Skin of body (tissue), 2 donors: ENCODE data around the gene NOC4L. TPM values are rescaled to one million over a fixed set of nuclear protein-coding genes. Genes with fewer than 3 reads are reported as not detected.
"Not testable (repeated sequence)": the region's sequence is repeated elsewhere in the genome, so short reads cannot be mapped to it uniquely, and the experiment has no call there.

Source experiments
- DNase-seq: peaks from one replicate; lab custom pipeline; 2025; lab: John Stamatoyannopoulos, UW
- total RNA-seq: library from RNA; depleted of rRNA; stranded (reverse); fragments of >200 nt; gene quantifications from one replicate; pipeline ENCODE4 v1.2.3, GENCODE V29; 2014

The NOC4L gene
- 5.4 TPM for total RNA-seq

- DNase-seq: peak; percentile 90
Observed at GRCh38 chr12:132144115-132144809, at the start of gene NOC4L, which contains the start of gene DDX51. NOC4L (plus strand) TSS chr12:132144457; CDS start chr12:132144489, 32 bp downstream. DDX51 (minus strand) TSS chr12:132144319; CDS start chr12:132144296, 23 bp downstream.

- DNase-seq: no peak
Observed at GRCh38 chr12:132095520-132096409, 48.5 kb upstream of the NOC4L start.

DNA sequence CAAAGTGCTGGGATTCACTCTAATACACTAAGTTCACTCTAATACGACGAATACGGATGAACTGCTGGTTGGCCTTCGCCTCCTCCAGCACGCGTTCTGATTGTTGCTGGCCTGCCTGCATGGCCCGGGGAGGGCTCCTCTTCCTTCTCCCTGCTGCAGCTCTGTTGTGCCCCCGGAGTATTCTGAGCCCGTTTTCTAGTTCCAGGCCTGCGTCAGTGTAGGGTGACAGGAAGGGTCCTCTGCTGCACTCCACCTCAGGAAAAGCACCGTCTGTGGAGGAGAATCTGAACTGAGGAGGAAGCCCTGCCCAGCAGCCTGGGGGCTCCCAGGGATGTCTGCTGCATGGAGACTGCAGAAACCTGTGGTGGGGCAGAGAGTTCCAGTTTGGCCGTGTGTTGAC is 44.5 kb upstream of the NOC4L start:
- no peak for DNase-seq

DNA sequence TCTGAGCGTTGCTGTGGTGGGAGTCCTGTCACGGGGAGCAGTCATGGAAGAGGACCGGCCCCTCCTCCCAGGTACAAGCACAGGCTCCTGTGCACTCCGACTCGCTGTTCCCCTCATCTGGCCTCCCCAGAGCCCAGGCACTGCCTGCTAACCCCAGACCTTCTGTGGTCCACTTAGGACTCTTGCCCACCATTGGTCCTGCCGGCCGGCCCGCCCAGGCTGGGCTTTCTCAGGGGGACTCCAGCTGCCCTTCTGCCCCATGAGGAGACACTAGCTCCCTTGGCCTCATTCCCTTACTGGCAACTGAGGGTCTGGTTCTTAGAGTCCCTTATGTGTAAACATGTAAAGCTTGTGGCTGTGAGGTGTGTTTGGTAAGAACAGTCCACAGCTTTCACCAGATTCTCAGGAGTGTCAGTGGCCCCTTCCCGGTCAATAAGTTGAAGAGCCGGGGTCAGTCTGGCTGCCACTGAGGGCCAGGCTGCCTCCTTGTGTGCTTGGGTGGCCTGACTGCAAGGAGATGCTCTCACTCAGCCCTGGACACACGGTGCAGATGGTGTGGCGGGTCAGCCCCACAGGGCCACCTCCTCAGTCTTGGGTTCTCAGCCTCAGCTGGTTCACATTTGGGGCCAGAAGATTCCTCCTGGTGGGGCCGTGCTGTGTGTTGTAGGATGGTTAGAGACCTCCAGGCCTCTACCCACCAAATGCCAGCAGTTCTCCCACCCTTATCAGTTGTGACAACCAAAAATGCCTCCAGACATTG is 43.8 kb upstream of the NOC4L start:
- no peak for DNase-seq

DNA sequence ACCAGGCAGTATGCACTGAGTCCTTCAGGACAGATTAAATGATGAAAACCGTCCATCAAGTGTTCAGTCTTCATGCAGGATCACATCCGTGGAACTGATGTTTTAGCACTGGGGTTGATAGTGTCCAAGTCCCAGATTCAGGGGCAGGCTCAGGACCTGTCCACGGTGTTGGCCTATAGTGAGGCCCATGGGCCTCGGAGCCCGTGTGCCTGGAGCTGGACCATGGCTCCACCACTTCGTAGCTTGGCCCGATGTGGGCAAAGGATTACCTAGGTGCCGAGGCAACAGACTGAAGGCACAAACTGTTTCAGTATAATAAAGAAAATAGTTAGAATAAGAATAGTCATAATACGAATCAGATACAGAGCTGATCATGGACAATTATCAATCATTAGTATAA is 42.0 kb upstream of the NOC4L start:
- DNase-seq: no peak

- DNase-seq: not testable (repeated sequence)
Observed at GRCh38 chr12:132103072-132103471, 41.2 kb upstream of the NOC4L start.

GRCh38 chr12:132103542-132104308 is 40.5 kb upstream of the NOC4L start:
- no peak for DNase-seq

GRCh38 chr12:132105467-132105866 is 38.8 kb upstream of the NOC4L start:
- no peak for DNase-seq

DNA sequence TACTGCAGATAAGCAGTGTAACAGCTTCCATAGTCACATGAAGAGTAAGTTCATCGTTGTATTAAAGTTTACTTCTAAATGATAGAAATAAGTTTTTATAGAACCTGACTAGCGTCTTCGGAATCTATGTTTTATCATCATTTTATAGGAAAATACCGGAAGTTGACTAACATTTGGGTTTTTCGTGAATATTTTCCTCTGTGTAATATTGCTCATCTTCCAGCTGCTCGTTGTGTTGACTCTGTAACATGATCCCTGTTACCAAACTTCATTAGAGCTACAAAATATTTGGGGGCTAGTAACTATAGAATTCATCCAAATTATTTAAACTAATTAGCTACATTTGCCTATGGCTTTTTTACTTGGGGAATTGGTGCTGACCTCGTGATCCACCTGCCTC is 37.3 kb upstream of the NOC4L start:
- DNase-seq: no peak

DNA sequence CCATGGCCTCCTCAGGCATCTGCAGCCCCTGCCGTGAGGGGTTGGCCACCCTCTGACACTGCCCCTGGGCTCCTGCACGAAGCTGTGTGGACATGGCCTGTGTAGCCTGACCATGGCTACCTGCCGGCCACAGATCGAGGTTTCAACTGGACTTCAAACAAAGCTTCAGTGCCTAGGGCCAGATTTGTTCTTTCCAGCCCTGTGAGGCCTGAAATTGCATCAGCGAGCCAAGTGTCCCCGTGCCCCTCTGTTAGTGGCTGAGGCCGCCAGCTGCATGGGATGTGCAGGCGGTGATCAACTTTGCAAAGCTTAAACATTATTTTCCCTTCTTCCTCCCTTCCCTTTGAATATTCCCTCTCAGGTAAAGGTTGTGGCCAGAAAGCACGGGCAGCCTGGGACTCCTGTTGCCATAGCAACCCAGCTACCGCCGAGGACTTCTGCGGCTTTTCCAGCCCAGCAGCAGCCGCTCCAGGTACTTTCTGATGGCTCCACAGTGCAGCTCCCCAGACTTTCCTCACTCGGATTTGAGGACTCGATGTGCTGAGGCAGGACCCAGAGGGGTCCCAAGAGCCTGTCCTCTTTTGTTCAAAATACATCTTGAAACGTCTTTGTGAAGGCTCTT is 35.9 kb upstream of the NOC4L start:
- no peak for DNase-seq

GRCh38 chr12:132109741-132110140 is 34.5 kb upstream of the NOC4L start:
- no peak for DNase-seq

DNA sequence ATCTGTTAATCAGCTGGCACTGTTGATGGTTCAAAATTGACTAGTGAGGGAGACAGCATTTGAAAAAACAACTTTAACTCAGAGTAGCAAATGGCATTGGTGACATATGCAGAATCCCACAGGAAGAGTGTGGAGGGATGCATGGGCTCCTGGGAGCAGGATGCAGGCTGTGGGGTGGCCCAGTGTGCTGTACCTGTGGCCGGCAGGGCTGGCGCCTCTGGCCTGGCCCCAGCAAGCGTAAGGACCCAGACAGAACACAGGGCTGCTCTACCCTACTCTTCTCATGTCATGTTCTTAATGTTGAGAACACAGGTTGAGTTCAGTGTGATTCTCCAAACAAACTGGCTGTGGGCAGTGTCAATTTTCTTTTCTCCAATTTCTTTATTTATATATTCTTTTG is 33.6 kb upstream of the NOC4L start:
- no peak for DNase-seq

- no peak for DNase-seq
Observed at GRCh38 chr12:132111654-132112304, 32.5 kb upstream of the NOC4L start.

DNA sequence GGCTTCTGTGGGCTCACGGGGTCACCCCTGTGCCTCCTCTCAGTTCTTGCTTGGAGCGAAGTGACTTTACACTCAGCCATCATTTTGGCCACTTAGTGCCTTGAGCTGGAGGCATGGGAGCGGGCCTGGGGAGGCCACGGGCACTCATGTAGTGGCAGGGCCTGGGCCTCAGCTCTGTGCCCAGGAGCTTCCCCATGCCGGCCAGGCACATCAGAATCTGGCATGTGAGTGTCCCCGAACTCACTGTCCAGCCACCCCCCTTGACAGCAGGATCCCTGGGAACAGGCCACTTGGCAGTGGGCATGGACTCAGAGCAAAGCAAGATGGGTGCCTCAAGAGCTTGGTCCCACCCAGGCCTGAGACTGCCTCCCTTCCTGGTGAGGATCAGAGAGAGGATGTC is 29.6 kb upstream of the NOC4L start:
- DNase-seq: no peak

- DNase-seq: no peak
Observed at GRCh38 chr12:132115500-132115899, 28.8 kb upstream of the NOC4L start.

GRCh38 chr12:132116709-132117557 is 27.3 kb upstream of the NOC4L start:
- no peak for DNase-seq

- DNase-seq: no peak
Observed at GRCh38 chr12:132117558-132117875, 26.7 kb upstream of the NOC4L start.

GRCh38 chr12:132118876-132119275 is 25.4 kb upstream of the NOC4L start:
- DNase-seq: no peak

DNA sequence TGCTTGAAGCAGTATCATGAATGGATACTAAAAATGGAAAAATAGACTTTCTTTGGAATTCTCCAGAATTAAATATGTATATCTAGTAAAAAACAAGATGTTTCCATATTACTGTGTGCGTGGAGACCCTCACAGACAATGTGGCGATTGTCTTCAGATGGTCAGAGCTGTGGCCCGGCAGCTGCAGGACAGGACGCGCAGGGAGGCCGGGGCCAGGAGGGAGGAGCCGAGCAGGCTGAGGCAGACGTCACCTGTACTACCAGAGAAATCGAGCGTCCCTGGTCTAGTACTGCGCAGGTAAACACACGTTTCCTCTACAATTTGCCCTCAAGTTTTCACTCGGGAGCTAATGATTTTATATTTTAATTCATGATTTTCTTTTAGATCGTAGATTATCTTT is 23.0 kb upstream of the NOC4L start:
- no peak for DNase-seq
